HG03196 (cell line): ENCODE results near the gene LEKR1.
"Not testable (repeated sequence)": the region's sequence is repeated elsewhere in the genome, so short reads cannot be mapped to it uniquely, and the experiment has no call there.

Experiments used
- ATAC-seq: cut with Tn5 transposase; IDR thresholded peaks from one replicate; pipeline ENCODE4 v1.9.1; 2021; ENCODE audit not compliant: unreplicated experiment

Gene LEKR1

DNA sequence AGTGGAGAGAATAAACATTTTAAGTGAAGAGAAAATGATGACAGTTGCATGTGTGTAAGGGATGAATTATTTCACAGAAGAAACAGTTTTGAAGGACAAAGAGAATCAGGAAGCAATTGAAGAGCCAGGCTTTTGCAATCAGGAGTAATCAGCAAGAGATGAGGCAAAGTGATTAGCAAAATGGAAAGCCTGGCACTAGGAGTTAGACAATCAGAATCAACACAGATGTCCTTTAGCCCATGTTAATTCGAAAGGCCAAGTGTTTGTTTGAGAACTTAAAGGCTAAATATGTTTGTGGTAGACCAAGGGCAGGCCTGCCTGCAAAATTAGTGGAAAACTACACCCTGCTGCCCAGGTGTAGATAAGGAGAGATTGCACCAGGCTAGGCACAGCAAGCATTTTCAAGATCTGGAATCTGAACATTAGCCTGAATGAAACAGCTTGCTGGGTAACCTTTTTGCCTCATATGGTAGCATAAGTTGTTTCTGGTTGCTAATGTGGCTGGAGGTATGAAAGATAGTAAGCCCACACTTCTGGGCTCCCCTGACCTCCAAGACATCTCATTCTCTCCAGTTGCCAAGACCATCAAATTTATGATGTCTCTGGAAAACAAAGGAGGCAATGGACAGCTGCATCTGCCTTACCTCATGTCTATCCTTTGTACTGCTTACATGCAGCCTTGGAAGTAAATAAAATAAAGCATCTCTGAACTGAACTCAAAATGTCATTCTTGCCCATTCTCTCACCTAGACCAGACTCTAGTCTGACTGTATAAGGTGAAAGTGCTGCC lies 22.0 kb upstream of the LEKR1 start:
- ATAC-seq = no peak

DNA sequence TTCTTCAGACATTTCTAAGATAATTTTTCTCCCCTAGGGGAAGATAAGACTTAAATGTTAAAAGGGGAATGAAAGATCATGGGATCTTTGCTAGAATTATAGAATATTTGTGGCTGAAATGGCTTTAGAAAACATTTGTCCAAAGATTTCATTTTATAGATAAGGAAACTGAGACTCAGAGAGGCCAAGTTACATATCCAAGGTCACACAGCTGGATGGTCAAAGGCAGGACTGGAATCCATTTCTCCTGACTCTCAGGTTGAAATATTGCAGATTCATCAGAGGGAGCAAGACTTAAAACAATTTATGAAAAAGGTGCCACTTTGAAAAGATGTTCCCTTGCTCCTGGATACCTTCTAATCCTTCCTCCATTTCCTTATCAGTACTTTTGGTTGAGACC lies 19.5 kb upstream of the LEKR1 start:
- ATAC-seq = no peak

DNA sequence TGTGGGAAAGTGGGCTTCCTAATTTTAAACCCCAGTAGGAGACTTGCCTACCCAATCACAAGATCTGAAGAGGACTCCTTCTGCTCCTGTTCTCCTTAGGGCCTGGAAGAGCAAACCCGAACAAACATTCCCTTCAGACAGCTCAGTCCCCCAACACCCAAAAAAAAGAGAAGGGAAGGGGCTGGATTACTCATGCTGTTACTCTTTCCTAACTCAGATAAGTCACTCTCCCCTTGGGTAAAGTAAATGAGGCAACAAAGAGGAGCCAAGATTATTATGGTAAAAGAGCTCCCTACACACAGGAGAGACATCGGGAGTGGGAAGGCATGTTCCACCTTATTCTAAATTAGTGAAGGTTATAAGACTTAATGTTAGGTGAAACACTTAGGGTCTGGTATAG lies 18.1 kb upstream of the LEKR1 start:
- no peak for ATAC-seq

DNA sequence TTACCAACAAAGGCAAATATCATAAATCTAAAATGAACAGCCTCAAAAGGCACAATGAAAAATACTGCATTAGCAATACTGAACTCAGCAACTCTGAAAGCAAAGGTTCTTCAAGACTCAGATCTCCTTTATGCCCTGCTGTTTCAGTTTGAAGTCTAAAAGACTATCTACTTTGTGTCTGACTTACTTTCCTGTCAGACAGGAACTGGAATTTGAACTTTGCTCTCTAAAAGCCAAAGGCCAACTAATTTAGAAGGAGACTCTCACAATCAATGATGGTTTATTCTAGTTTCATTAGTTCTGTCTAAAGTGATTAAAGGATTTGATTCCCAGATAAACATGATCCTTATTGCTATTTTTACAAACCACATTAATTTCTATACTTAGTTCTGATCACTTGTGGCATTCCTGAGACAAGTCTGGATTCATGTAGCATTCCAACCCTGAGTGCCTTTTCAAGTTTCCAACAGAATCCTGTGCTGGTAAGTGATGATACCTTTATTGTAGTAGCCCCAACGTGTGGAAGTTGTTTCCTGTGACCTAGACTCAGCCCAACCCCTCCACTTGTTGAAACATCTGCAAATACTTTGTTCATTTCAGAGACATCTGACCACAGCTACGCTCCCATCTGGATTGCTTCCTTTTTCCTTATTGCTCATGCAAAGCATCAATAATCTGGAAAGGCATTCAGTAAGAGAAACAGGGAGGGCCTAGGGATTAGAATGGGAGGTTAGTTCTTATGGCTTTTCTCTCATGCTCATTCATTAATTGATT lies 14.9 kb upstream of the LEKR1 start:
- no peak for ATAC-seq

DNA sequence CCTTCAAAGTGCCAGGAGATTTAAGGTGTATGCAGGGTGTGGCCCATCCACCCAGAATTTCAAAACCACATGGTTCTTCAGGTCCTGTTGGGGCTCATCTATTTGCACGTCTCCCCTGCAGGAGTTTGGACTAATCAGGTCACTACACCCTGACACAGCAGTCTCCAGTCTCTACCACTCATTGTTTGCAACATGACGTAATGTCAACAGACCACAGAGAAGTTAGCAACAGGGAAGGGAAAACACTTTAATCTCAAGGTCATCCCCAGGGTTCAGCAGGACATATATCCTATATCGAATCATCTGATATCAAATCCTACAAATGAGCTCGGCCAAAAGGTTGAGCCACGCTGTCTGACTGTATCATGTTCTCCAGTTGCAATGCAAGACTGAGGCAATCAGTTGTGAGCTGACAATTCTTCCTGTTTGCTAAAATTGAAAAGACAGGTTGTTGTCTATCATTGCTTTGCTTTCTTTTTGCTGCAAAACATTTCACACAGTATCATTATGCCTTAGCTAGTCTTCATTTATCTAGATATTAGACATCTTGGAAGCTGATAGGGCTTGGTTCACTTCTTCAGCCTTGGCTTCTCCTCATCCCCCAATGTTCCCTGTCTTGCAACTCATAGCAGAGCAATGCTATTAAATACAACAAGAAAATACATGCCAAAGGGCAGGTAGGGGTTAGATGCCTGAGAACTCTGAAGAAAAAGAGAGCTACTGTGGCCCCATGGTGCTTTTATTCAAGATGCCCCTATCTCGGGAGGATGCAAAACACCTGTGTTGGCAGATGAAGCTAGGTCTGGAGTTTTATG lies 13.4 kb upstream of the LEKR1 start:
- no peak for ATAC-seq

DNA sequence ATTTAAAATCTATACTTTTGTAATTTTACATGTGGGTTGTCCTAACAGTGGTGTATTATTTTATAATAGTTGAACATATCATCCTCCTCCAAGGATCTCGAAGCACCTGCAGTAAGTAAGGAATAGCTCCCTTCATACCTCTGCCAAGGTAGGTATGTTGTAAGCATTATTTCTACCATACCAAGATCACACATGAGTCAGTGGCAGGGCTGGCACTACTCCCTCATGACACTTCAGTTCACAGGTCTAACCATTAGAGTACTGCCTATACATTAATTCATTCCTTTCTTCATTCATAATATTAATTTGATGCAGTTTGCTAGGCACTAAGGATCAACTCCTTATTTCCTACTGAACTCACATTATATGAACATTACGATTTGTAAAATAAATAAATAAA lies 11.9 kb upstream of the LEKR1 start:
- no peak for ATAC-seq

DNA sequence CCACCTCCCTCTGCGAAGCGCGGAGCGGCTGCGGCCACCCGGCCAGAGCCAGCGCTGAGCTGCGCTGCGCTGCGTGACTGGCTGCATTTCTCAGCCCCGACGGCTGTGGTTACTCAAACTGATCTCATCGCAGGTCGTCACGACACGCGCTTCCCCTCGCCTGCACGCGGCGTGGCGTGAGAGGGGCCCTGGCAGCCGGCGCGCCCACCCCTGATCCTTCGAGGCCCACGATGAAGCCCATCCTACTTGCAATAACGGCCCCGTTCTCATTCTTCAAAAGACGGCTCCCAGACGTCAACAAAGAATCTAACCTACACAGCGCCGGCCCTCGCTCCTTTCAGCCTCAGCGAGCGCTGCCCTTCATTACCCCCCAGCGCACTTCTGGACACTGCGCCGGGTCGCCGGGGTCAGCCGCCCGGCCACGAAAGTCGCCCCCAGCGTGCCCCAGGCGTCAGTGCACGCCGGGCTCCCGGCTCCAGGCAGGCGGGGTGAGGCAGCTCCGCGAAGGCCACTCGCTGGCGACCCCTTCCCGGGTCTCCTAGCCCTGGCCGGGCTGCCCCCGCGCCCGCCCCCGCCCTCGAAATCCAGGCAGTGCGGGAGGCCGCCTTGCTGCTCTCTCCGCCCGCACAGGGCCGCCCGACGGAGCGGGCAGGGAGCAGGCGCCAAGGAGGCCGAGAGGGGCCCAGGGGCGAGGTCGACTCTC lies 9.9 kb upstream of the LEKR1 start:
- ATAC-seq = peak; percentile 28

DNA sequence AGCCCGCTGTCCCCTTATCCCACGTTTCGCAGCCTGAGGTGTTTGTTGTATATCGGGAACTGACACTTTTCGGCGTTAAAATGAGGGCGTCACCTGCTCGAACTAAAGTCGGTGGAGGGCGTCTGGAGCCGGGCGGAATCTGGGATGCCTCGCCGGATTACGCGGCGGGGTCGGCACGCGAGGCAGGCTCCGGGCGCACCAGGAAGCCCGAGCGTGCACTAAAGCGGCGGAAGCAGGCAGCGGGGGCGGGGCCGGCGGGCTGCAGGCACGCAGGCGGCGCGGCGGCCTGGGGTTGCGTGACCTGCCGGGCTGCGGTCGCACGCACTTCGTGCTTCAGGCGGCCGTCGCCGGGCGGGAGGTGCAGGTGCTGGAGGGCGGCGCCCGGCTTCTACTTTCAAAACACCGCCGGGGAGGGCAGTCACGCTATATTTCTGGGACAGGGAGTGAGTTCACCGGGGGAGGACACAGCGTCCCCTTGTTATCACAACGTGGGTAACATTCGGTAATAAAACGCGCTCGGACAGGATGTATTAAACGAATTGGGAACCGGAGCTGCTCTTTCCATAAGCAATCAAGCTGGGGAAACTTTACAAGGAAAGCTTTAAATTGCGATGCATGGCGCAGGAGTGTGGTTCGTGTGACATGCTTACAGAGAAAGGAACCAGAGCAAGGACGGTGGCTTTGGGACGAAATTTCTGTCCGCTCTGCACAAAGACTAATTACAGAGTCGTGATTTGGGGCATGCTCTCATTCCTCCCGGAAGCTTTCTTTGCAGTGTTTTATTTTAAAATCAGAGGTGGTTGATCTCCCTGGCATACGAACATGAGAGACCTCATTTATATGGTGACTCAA lies 9.1 kb upstream of the LEKR1 start:
- ATAC-seq = peak; percentile 69

DNA sequence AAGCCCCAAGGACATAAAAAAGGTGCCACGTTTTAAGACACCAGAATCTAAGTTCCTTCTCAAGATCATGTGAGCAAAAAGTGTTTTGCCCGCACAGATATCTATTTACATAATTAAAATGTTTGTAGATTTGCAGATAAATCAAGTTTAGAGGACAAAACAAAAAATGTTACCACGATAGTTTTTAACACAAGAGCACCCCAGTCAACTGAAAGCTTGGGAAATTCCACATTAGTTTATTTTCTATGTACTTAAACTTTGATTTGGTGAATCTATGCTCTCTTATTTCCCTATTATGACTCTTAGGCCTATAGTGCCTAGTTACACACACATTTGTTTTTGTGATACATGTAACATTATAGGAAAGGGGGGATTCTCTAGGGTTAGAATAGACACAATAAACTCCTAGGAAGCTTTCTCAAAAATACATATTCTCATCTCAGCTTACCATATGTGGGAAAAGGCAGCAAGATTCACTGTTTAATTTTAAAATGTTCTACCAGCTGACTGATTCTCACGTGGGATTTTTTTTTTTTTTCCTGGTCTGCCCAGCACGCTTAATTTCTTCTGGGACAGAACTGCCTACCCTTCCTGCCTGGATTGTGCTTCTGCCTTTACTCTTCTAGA lies 8.4 kb upstream of the LEKR1 start:
- ATAC-seq = no peak

DNA sequence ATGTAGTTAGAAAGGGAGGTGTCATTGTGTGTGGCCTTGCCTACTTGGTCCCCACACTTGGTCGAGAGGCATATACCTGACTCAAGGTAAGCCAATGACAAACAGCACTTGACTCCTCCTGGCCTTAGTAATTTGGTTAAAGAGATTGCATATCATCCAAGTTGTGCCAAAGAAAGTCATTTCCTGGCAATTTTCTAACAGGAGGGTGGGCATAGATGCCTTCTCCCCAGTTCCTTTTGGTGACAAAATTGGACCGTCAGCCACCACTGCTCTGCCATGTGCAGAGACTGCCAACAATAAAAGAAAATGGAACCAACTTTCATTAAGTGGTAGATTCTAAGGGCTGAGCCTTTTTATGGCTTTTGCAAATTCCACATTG lies 7.9 kb upstream of the LEKR1 start:
- no peak for ATAC-seq

DNA sequence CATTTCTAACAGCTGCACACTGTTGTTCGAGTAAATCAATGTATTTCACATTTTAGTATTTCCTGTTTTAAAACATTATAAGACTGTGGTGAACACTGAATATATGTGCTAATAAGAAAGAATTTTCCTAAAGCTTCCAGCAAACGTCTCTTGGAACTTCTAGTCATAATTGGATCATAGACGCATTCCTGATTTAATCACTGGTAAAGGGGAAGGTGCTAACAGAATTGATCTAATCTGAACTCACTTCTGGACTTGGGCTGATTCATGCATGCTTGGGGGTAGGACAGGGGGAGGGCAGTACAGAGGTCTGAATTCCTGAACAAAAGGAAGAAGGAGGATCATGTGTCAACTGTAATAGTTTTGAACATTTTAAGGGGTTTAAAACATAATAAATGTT lies 7.3 kb upstream of the LEKR1 start:
- ATAC-seq = no peak

DNA sequence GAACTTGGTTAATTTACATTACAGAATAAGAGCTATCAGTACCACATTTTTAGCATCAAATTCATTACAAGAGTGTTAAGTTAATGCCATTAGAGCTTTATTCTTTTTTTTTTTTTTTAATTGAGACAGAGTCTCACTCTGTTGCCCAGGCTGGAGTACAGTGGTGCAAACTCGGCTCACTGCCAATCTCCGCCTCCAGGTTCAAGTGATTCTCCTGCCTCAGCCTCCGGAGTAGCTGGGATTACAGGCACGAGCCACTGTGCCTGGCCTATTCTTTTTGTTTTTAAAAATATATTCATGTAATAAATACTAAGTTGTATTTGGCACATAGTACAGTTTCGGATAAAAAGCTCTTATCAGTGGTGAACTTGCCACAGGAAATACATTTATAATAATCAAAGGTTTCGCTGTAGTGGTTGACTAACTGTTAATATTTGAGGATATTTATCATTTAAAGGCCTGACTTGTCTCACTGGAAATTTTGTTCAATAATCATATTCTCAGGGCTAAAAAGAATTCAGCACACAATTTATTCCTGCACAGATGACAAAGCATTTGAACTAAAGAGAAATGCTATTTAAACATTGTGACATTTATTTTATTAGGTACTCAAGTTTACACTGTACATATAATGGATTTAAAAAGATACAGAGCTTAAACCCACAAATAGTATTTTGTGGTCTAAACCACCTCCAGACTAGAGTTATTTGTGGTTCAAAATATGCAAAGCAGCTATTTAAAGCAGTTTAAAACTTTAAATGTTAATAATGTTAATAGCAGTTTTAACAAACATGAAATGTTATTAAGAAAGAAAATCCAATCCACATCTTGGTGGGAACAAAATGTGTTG lies 6.1 kb upstream of the LEKR1 start:
- ATAC-seq = no peak

DNA sequence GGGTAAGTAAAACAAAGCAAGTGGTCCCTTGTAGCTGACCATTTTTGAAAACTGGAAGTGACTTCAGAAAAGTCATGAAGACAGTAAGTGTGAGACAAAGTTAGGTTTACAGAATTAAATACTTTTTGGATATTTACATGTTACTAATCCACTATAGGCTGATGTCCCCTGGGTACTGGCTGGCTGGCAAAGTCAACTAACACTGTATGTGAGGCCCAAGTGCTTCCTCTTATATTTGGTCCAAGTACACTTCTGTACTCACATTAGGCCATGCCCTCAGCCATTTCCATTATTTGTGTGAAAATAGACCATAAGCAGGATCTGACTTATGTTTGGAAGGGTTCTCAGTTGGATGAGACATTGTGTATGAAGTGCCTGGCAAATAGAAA lies 5.5 kb upstream of the LEKR1 start:
- ATAC-seq = no peak

DNA sequence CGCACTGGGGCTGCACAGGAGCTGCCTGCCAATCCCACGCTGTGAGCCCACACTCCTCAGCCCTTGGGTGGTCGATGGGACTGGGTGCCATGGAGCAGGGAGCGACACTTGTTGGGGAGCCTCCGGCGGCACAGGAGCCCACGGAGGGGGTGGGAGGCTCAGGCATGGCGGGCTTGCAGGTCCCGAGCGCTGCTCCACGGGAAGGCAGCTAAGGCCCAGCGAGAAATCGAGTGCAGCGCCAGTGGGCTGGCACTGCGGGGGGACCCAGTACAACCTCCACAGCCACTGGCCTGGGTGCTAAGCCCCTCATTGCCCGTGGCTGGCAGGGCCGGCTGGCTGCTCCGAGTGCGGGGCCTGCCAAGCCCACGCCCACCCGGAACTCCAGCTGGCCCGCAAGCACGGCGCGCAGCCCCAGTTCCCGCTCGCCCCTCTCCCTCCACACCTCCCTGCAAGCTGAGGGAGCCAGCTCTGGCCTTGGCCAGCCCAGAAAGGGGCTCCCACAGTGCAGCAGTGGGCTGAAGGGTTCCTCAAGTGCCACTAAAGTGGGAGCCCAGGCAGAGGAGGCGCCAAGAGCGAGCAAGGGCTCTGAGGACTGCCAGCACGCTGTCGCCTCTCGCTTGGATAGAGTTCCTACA lies 3.4 kb upstream of the LEKR1 start:
- not testable (repeated sequence) for ATAC-seq

DNA sequence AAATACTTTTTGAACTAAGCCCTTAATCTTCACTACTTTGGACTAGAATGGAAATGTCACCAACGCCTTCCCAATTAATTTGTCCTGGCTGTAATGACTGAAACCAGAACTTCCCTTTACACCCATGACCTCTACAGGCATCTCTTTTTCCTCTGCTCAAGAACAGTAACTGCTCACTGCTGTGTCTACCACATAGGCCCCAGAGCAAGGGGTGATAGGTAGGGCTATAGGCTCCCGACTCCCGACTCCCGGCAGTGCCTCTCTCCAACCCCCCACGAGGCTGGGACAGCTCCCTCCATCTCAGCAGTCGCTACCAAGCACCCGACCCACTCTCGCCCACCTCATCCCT lies 384 bp upstream of the LEKR1 start:
- ATAC-seq = peak; percentile 44

DNA sequence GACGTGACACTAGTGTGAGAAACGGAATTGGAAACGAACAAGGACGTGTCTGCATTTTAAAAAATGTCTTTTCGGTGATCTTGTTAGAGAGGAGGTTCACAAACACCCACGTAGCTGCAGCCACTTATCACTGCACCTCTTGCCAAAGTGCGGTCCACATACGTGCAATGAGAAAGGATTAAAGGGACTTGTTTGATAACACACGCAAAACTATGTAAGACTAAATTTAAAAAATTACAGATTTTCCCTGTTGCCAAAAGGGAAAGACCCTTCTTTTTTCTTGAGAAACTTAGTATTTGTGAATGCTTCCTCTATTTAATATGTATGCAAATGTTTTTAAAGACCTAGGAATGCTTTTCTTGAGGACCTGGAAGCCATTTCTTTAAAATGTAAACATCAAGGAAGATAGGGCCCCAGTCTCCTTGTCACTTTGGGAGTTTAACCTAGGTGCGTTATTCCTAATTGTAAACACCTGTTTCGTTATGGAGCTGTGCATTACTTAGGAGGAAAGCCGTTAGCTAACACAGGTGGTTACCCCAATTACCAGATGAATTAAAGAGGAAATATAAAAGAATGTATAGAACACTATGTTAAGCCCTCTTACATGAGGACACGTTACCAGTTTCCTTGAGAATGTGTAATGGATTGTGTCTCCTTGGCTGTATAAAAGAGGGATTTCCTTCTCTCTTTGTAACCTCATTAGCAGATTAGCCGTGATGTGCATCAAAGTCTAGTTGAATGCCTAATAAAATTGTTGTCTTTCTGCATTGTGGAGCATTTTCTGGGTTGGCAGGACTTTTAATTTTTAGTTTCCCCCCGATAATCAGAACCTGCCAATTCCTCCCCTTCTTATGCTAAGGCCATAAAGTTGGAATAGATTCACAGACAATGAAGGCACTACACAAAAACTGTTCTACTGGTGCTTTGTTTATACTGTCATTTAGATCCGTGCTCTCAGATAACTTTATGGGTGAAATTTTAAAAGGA lies 1.0 kb downstream of the LEKR1 start:
- no peak for ATAC-seq

DNA sequence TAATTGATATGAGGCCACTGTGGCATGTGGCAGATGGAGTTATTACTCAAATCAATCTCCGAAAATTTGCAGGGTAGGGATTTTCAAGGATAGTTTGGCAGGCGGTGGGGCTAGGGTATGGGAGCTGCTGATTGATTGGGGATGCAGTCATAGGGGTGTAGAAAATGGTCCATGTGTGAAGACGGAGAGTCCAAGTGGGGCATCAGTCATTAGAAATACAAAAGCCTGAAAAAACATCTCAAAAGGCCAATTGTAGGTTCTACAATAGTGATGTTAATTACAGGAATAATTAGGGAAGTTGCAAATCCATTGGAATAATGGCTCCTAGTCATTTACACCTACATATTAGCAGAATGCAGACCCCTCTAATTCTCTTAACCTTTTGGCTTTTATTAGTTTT lies 4.9 kb downstream of the LEKR1 start:
- ATAC-seq = no peak
